COLO829 (cell line): Measurements from ENCODE around the gene LRP1B.

ENCODE experiments used
- DNase-seq: peaks from one replicate; pipeline ENCODE4 v3.0.0; 2012; ENCODE audit warnings: low spot score

LRP1B gene

GRCh38 chr2:140895378-140895777 lies 1235.4 kb downstream of the LRP1B start:
- no peak for DNase-seq

GRCh38 chr2:140893685-140894084 lies 1237.1 kb downstream of the LRP1B start:
- DNase-seq: no peak

GRCh38 chr2:140892911-140893637 lies 1237.7 kb downstream of the LRP1B start:
- no peak for DNase-seq

- no peak for DNase-seq
Measured at GRCh38 chr2:140892436-140892835, 1238.4 kb downstream of the LRP1B start.

- no peak for DNase-seq
Measured at GRCh38 chr2:140891614-140892212, 1239.1 kb downstream of the LRP1B start.

GRCh38 chr2:140882671-140883620 lies 1247.9 kb downstream of the LRP1B start:
- DNase-seq: no peak

- DNase-seq: no peak
Measured at GRCh38 chr2:140880573-140880972, 1250.2 kb downstream of the LRP1B start.

GRCh38 chr2:140876015-140876414 lies 1254.8 kb downstream of the LRP1B start:
- no peak for DNase-seq

- no peak for DNase-seq
Measured at GRCh38 chr2:140873915-140874531, 1256.8 kb downstream of the LRP1B start.

GRCh38 chr2:140869925-140870324 lies 1260.9 kb downstream of the LRP1B start:
- DNase-seq: no peak

- no peak for DNase-seq
Measured at GRCh38 chr2:140869107-140869506, 1261.7 kb downstream of the LRP1B start.

- DNase-seq: no peak
Measured at GRCh38 chr2:140865837-140866236, 1265.0 kb downstream of the LRP1B start.

- peak; percentile 20 for DNase-seq
Measured at GRCh38 chr2:140863713-140864112, 1267.1 kb downstream of the LRP1B start.

- DNase-seq: no peak
Measured at GRCh38 chr2:140862181-140862580, 1268.6 kb downstream of the LRP1B start.

- DNase-seq: no peak
Measured at GRCh38 chr2:140861666-140862065, 1269.2 kb downstream of the LRP1B start.

GRCh38 chr2:140855471-140855870 lies 1275.3 kb downstream of the LRP1B start:
- DNase-seq: no peak

- DNase-seq: no peak
Measured at GRCh38 chr2:140851258-140851981, 1279.4 kb downstream of the LRP1B start.

GRCh38 chr2:140843186-140843585 lies 1287.6 kb downstream of the LRP1B start:
- DNase-seq: no peak

- DNase-seq: no peak
Measured at GRCh38 chr2:140842110-140842509, 1288.7 kb downstream of the LRP1B start.

- no peak for DNase-seq
Measured at GRCh38 chr2:140841141-140841540, 1289.7 kb downstream of the LRP1B start.

GRCh38 chr2:140836826-140837225 lies 1294.0 kb downstream of the LRP1B start:
- DNase-seq: no peak

GRCh38 chr2:140835079-140835478 lies 1295.7 kb downstream of the LRP1B start:
- no peak for DNase-seq
